Stimulated activated naive CD8-positive, alpha-beta T cell treated with anti-CD3 and anti-CD28 coated beads, Interleukin-15, Interleukin-2, amounts not matched to agents 100 U/mL and 50 U/mL, for 24 hours (primary cell): ENCODE results near the gene PGAM2.

ENCODE experiments used
- ATAC-seq: fragments of 150-1000 bp; cut with Tn5 transposase; one replicate; pipeline ENCODE4 v1.10.0; 2021
- DNase-seq: peaks from one replicate; pipeline ENCODE4 v3.0.0; 2021

Gene PGAM2

GRCh38 chr7:44103566-44103922, 38.2 kb upstream of the PGAM2 start:
- DNase-seq, result no peak
- ATAC-seq, result no peak

GRCh38 chr7:44102846-44103565, 37.6 kb upstream of the PGAM2 start:
- ATAC-seq, result no peak
- DNase-seq, result no peak

DNA sequence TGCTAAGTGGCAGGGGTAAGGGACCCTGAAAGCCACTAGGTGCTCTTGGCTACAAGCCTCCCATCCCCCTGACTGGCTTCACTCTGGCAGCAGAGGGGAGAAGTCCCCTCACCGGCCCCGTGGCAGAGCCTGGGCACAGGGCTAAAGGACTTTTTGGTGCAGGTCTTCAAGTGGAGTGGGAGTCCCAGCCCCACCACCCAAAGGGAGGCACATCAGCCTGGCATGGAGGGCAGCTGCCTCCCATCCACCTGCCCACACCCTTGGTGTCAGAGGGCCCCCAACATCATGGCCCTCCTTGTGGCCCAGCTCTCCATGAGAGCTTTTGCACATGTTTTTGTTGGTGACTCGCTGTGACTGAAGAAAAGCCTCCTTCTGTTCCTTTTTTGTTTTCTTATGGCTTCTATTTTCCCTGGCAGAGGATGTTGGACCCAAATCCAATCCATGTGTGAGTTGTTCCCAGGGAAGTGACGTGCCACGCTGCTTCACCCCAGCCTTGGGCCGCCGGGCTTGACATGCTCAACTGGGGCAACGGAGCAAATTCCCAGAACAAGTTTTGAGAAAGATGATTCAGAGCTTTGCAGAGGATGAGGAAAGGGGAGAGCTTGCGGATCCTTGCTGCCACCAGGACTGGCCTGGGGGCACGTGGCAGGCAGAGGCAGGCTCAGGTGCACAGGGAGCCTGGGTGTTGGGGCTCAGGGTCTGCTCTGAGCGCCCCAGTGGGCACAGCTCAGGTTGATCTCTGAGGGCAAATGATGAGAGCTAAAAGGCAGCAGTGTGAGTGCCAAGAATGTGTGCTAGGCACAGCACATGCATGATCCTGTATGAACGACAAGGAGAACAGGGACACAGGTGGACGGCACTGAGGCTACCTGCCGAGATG, 36.8 kb upstream of the PGAM2 start:
- no peak for ATAC-seq
- no peak for DNase-seq

GRCh38 chr7:44101303-44101965, 36.1 kb upstream of the PGAM2 start:
- no peak for ATAC-seq
- DNase-seq, result no peak

GRCh38 chr7:44100458-44101302, 35.3 kb upstream of the PGAM2 start:
- DNase-seq, result no peak
- ATAC-seq, result no peak

DNA sequence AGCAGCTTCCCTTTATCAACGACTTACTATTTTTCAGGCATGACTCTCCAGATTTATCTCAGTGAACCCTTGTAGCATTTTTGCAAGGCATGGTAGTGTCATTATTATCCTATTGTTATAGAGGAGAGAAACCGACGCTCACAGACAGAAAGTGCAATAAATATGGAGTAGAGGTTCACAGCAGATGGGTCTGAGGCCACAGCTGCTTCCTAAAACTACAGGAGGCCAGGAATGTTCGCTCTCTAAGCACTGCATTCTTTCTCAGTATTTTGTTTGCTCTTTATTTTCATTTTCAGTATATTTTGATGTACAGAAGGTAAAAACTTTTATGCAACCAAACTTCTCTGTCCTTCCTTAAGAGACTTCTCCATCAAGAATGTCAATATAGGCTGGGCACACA, 34.3 kb upstream of the PGAM2 start:
- no peak for DNase-seq

DNA sequence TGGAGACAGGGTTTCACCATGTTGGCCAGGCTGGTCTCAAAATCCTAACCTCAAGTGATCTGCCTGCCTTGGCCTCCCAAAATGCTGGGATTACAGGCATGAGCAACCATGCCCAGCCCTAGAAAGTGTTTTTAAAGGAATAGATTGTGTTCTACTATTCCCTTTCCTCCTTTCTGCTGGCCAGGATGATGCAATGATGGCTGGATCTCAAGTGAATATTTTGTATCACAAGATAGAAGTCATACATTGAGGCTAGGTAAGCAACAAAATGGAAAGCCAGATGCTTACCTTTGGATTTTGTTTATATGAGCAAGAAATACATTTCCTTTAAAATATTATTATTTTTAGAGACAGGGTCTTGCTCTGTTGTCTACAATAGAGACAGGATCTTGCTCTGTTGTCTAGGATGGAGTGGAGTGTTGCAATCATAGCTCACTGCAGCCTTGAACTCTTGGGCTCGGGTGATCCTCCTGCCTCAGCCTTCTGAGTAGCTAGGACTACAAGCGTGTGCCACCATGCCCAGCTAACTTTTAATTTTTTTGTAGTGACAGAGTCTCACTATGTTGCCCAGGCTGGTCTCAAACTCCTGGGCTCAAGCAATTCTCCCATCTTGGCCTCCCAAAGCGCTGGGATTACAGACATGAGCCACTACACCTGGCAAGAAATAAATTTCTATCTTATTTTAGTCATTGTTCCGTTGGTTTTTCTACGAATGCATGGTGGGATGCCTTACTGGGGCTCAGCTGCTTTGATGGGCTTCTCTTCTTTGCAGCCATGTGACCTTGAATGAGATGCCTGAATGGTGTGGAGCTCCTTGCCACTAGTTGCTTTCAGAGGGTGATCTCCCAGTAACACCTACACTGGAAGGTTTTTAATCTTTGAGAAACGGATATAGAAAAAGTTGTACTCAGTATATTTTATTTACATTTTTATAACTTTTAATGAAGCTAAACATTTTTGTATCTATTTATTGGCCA, 33.0 kb upstream of the PGAM2 start:
- no peak for ATAC-seq

More for the DNA sequence above, 34.3 kb upstream of the PGAM2 start:
- no peak for ATAC-seq

GRCh38 chr7:44097064-44097932, 31.9 kb upstream of the PGAM2 start:
- DNase-seq (peak; percentile 44), ATAC-seq (peak; percentile 92)

More for the DNA sequence above, 33.0 kb upstream of the PGAM2 start:
- DNase-seq, result no peak

- DNase-seq, result no peak
- no peak for ATAC-seq
These were observed 31.0 kb upstream of the PGAM2 start for GRCh38 chr7:44096326-44096881.

DNA sequence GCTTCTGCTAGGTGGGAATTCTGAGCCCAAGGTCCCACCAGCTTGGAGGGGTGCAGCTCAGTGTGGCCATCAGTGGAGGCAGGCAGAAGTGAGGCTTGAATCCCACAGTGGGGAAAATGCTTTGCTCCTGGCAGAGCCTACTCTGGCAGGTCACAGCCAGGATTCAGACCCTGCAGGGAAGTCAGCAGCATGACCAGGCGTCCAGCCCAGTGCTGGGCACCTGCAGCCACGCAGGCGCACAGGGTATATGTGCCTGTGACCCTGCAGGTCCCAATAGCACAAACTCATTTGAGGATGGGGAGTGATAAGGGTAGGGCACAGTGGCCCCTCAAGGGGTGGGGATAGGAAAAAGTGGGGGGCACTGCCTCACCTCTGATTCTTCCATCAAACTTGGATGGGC, 30.4 kb upstream of the PGAM2 start:
- ATAC-seq (no peak), DNase-seq (no peak)

- DNase-seq (no peak), ATAC-seq (no peak)
These were observed 29.7 kb upstream of the PGAM2 start for GRCh38 chr7:44094883-44095592.

DNA sequence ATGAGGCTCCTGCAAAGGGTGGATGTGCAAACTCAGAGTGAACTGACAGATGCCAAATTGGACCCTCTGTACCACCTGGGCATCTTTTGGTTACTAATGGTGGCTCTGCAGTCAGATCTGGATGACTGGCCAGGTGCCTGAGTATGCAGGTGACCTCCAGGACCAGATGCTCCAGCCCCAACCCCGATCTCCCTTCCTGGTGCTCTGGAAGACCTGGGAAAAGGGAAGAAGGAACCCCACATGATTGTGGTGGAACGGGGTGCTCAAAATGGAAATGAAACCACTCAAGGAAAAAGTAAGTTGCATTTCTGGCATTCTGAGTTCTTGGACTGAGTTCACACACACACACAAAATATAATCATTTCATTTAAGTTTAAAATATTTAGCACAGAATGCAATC, 29.0 kb upstream of the PGAM2 start:
- ATAC-seq, result no peak
- DNase-seq, result no peak

- DNase-seq (no peak), ATAC-seq (no peak)
These were observed 27.8 kb upstream of the PGAM2 start for GRCh38 chr7:44093102-44093641.

- DNase-seq (no peak), ATAC-seq (no peak)
These were observed 22.8 kb upstream of the PGAM2 start for GRCh38 chr7:44087911-44088838.

DNA sequence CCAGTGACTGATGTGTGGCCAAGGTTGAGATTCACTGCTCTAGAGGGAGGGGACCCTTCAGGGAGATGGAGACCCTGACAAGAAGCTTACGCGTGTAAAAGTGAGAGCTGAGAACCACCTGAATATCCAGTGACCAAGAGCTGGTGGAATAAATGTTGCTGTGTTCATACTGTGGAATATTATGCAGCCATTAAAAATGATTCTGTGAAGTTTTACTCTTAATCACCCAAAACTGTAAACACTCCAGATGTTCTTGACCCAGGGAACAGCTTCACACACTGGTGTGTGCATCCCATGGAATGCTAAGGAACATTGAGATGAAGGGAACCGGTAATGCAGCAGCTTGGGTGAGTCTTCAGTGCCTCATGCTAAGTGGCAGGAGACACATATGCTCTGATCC, 21.3 kb upstream of the PGAM2 start:
- DNase-seq (no peak), ATAC-seq (no peak)

DNA sequence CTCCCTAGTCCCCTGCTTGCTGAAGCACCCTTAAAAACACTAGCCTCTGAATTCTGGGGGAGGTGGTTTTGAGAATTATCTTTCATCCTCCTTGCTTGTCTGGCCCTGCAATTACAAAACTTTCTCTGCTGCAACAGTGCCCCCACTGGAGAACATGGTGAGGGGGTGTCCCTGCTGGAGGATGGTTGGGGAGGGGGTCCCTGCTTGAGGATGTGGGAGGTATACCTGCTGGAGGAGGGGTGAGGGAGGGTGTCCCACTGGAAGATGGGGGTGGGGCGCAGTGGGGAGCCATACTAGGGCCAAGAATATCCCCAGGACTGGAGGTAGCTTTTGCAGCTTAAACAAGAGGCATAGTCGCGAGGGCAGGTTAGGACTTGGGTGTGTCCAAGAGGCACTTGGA, 20.2 kb upstream of the PGAM2 start:
- no peak for DNase-seq
- no peak for ATAC-seq

DNA sequence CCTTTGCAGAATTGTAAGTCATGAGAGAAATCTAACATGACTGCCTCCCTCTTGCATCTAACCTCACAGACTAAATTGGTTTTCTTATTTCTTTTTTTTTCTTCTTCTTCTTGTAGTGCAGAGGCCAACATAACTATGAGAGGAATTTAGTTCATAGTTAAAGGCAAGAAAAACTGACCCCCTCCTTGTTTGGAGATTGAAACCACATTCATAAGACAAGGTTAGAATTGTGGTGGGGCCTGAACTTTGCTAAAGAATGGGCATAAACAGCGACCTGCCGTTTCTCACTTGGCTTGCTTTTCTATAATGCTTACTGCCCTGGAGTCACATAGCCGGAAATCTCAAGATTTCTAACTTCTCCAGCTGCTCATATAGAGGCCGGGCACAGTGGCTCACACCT, 19.3 kb upstream of the PGAM2 start:
- DNase-seq, result no peak

DNA sequence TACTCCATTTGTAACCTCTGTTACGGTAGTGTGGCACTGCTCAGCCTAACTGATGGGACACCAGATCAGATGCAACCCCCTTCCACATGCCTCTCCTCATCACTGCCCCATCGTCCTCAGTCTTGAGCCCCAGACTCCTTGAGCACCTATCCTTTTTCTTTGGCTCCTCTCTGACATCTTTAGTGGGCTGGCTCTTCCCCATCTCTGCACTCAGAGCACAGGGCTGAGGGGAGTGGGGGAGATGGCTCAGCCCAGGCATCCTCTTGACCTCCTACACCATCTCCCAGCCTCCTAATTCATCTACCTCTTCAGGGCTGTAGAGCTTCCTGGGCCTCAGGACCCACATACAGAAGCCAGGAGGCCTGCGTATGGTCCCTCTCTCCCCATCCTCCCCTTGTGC, 18.4 kb upstream of the PGAM2 start:
- no peak for ATAC-seq
- DNase-seq, result no peak

More for the DNA sequence above, 19.3 kb upstream of the PGAM2 start:
- ATAC-seq, result no peak
